ENCODE data around the gene RHOB. TPM values are rescaled to one million over a fixed set of nuclear protein-coding genes. Genes with fewer than 3 reads are reported as not detected.

The RHOB gene
- total and polyA plus RNA-seq, 2 of the 13 experiments (the other 11 are each of a cell fraction or from before 2014, with no cell fraction given): 192 to 268 TPM

DNA sequence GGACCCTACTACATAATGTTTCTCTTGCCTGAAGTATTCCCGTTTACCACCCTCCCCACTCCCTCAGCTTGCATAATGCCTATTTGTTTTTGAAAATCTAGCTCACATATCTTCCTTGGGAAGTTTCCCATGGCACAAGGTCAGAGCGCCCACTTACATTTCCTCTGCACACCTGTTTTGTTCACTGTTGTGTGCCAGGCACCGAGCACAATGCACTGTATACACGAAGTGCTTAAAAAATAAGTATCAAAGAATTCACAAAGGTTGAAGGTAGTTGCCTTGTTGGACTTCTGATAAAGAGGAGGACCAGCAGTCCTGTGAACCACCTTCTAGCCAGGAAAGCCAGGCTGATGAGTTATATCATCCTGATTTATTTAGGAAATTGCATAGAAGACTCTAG, 16.8 kb upstream of the RHOB start (continued):
- TF ChIP-seq, protein P1, sequence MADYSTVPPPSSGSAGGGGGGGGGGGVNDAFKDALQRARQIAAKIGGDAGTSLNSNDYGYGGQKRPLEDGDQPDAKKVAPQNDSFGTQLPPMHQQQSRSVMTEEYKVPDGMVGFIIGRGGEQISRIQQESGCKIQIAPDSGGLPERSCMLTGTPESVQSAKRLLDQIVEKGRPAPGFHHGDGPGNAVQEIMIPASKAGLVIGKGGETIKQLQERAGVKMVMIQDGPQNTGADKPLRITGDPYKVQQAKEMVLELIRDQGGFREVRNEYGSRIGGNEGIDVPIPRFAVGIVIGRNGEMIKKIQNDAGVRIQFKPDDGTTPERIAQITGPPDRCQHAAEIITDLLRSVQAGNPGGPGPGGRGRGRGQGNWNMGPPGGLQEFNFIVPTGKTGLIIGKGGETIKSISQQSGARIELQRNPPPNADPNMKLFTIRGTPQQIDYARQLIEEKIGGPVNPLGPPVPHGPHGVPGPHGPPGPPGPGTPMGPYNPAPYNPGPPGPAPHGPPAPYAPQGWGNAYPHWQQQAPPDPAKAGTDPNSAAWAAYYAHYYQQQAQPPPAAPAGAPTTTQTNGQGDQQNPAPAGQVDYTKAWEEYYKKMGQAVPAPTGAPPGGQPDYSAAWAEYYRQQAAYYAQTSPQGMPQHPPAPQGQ (CRISPR knock-in tag; IDR thresholded peaks at IDR 0.05; ENCODE audit: borderline replicate concordance): no peak
- TF ChIP-seq ZNF766 (CRISPR knock-in tag; IDR thresholded peaks at IDR 0.05; ENCODE audit: borderline replicate concordance) (no peak), ZNF670 (CRISPR knock-in tag; IDR thresholded peaks at IDR 0.05; ENCODE audit: borderline replicate concordance) (no peak), ZNF607 (CRISPR knock-in tag; IDR thresholded peaks at IDR 0.05; ENCODE audit: borderline replicate concordance) (0 out of 2 replicates have a peak, but pooled peaks have one; percentile 28), HMG20B (CRISPR knock-in tag; conservative IDR thresholded peaks at IDR 0.05) (no peak), TBX2 (CRISPR knock-in tag; IDR thresholded peaks at IDR 0.05; ENCODE audit: borderline replicate concordance) (no peak)

- FAIRE-seq (no peak), ATAC-seq (no peak), DNase-seq (ENCODE audit: low spot score) (no peak)
- in situ Hi-C loops (cut with HindIII; ENCODE audit: extremely low pct_ligation_motif_present, low pct_unique_long_range_greater_than_20kb): no loop called here
- TF ChIP-seq FOSL2 (CRISPR knock-in tag; IDR thresholded peaks at IDR 0.05) (peak; percentile 80), ASH2L (IDR thresholded peaks at IDR 0.05; ENCODE audit: insufficient read length, low read depth, low read length) (no peak), EP300 (IDR thresholded peaks at IDR 0.05; ENCODE audit: low read depth in 2 of 2, low read length in 2 of 2) (peak in 1 of 2 experiments; percentile 30; a peak in 1 of 4 replicates), EP300 (CRISPR knock-in tag; IDR thresholded peaks at IDR 0.05; ENCODE audit: borderline replicate concordance) (no peak), SAP130 (CRISPR knock-in tag; IDR thresholded peaks at IDR 0.05; ENCODE audit: low read depth) (peak; percentile 40; the same call in 1 of the 2 replicates), NCOA2 (CRISPR knock-in tag; IDR thresholded peaks at IDR 0.05) (no peak), CREB1 (IDR thresholded peaks at IDR 0.05) (0 out of 2 replicates have a peak, but pooled peaks have one; percentile 42), CREB1 (CRISPR knock-in tag; IDR thresholded peaks at IDR 0.05) (no peak), KDM4B (CRISPR knock-in tag; IDR thresholded peaks at IDR 0.05) (no peak), DNMT3B (CRISPR knock-in tag; conservative IDR thresholded peaks at IDR 0.05) (0 out of 2 replicates have a peak, but pooled peaks have one; percentile 63), TEAD3 (CRISPR knock-in tag; optimal IDR thresholded peaks at IDR 0.05; ENCODE audit: borderline replicate concordance) (peak; percentile 19)
- TF ChIP-seq, protein P2, sequence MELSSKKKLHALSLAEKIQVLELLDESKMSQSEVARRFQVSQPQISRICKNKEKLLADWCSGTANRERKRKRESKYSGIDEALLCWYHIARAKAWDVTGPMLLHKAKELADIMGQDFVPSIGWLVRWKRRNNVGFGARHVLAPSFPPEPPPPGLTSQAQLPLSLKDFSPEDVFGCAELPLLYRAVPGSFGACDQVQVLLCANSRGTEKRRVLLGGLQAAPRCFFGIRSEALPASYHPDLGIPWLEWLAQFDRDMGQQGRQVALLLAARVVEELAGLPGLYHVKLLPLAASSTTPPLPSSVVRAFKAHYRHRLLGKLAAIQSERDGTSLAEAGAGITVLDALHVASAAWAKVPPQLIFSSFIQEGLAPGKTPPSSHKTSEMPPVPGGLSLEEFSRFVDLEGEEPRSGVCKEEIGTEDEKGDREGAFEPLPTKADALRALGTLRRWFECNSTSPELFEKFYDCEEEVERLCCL (CRISPR knock-in tag; IDR thresholded peaks at IDR 0.05; ENCODE audit: borderline replicate concordance): no peak
- H3K27me3 ChIP-seq (ENCODE audit: control insufficient read depth in 1 of 2, insufficient read depth in 2 of 2, low read length in 2 of 2): peaks cover 0 to 36% of the 10 kb centered on the region in 2 experiments; a peak in 2 of 5 replicates
- POLR2A ChIA-PET: interaction anchor here (4.5 to 4.7 kb wide), 2 partner anchors 12 to 18 kb away, joined by 27 to 43 read pairs; partner anchors contain the start of gene RHOB
- no peak overlapping the region for H3K4me2 ChIP-seq (ENCODE audit: low read depth, low read length)
- H3K4me3 ChIP-seq (replicated peaks in 1 of 3; ENCODE audit: insufficient read depth in 1 of 3, low read depth in 2 of 3, low read length in 3 of 3): no peak overlapping the region
- intact Hi-C loops (cut with micrococcal nuclease; ENCODE audit: unreplicated experiment): no loop called here
- H3K36me3 ChIP-seq (replicated peaks in 1 of 2; ENCODE audit: control insufficient read depth in 1 of 2, insufficient read depth in 2 of 2, low read length in 2 of 2): no peaks in the 10 kb centered on the region
- 45% methylated on average over 7 of the region's 7 CpGs for WGBS (ENCODE audit: low lambda C conversion rate)
- no peaks in the 10 kb centered on the region for H4K20me1 ChIP-seq (ENCODE audit: insufficient read depth, low read length)
- H3K9ac ChIP-seq (ENCODE audit: insufficient read depth, low read depth, low read length): no peak overlapping the region
- H3K9me3 ChIP-seq (ENCODE audit: low read length): no peaks in the 10 kb centered on the region
- no peaks in the 10 kb centered on the region for H3K79me2 ChIP-seq (ENCODE audit: insufficient read depth, low read length)
- CTCF ChIA-PET (ENCODE audit: low intra/inter-chr PET ratio, low total read pairs): no interaction called here
- no TSS peak for BruUV-seq (replicated peaks)
- no peak overlapping the region for H3K27ac ChIP-seq (ENCODE audit: extremely low read length, insufficient read depth, low read length)
- peaks cover 64% of the 10 kb centered on the region for H3K4me1 ChIP-seq (ENCODE audit: insufficient read depth, low read length)
- no peak overlapping the region for H2AFZ ChIP-seq (ENCODE audit: low read length)
Measured at GRCh38 chr2:20430461-20431300, 16.2 kb upstream of the RHOB start.
